Measurements from ENCODE around the gene AMPD3.

DNA sequence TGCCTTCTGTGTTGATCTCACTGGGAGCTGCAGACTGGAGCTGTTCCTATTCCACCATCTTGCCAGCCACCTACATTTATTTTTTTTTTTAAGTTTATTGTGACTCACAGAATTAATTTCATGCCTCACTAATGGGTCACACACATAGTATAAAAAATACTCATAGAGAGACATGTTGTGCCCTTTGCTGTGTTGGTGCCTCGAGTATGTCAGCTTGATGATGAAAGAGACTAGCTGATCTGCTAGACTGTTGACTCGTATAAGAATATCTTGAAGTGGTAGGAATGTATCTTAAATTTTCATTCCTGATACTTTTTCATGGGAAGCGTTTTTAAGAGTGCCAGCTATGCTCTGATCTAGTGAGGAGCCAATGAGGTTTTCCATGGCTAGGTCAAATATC lies 28.6 kb upstream of the AMPD3 start:
- TF ChIP-seq, protein P1, sequence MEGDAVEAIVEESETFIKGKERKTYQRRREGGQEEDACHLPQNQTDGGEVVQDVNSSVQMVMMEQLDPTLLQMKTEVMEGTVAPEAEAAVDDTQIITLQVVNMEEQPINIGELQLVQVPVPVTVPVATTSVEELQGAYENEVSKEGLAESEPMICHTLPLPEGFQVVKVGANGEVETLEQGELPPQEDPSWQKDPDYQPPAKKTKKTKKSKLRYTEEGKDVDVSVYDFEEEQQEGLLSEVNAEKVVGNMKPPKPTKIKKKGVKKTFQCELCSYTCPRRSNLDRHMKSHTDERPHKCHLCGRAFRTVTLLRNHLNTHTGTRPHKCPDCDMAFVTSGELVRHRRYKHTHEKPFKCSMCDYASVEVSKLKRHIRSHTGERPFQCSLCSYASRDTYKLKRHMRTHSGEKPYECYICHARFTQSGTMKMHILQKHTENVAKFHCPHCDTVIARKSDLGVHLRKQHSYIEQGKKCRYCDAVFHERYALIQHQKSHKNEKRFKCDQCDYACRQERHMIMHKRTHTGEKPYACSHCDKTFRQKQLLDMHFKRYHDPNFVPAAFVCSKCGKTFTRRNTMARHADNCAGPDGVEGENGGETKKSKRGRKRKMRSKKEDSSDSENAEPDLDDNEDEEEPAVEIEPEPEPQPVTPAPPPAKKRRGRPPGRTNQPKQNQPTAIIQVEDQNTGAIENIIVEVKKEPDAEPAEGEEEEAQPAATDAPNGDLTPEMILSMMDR (IDR thresholded peaks at IDR 0.05; ENCODE audit: extremely low read depth in 1 of 2, insufficient read depth in 1 of 2, low read depth in 1 of 2, low read length in 2 of 2) = no peak
- TF ChIP-seq FOS (IDR thresholded peaks at IDR 0.05; ENCODE audit: borderline replicate concordance, insufficient read depth, low read length) = no peak
- no peak for TF ChIP-seq POLR2A (IDR thresholded peaks at IDR 0.05; ENCODE audit: low read depth, low read length)
- TF ChIP-seq MAX (IDR thresholded peaks at IDR 0.05; ENCODE audit: insufficient read depth, insufficient read length) = no peak
- TF ChIP-seq POLR2AphosphoS5 (IDR thresholded peaks at IDR 0.05; ENCODE audit: insufficient read depth, low read depth, low read length) = no peak

All from endothelial cell of umbilical vein (primary cell).